ENCODE data around the gene KIF16B. TPM values are rescaled to one million over a fixed set of nuclear protein-coding genes. Genes with fewer than 3 reads are reported as not detected.

The KIF16B gene
- total and polyA plus RNA-seq, 10 of the 15 experiments (the other 5 are each of a cell fraction or from before 2014, with no cell fraction given), result 0.21 to 5.2 (median 3.0) TPM

DNA sequence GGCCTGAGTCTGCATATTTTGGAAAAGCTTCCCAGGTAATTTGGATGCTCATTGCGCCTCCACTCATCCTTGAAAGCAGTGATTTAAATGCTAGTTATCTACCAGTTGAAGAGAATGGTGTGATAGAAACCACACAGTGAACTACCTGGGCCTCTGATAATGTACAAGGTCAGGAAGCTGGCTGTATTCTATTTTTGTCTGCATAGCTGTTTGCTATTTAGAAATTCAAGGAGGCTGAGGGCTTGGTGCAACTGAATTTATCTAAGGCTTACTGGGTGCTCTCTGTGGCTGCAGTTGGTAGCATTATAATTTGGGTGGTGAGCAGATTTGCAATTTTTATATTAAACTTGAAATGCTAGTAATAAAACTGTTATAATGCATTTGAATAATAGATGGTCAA is 245.6 kb downstream of the KIF16B start:
- H3K27me3 ChIP-seq (replicated peaks in 1 of 2; ENCODE audit: control insufficient read depth in 2 of 2, insufficient read depth in 2 of 2, low read length in 1 of 2), result no peaks in the 10 kb centered on the region
- TF ChIP-seq STAT1 (conservative IDR thresholded peaks at IDR 0.05) (no peak), NFYB (IDR thresholded peaks at IDR 0.05; ENCODE audit: insufficient read depth, low read depth, low read length) (no peak), ESRRA (IDR thresholded peaks at IDR 0.05; ENCODE audit: low read length) (no peak), MEF2B (IDR thresholded peaks at IDR 0.05; ENCODE audit: partially characterized antibody, poor library complexity, severe bottlenecking) (no peak), ZNF274 (IDR thresholded peaks at IDR 0.05; ENCODE audit: insufficient read depth, insufficient read length) (no peak), YY1 (IDR thresholded peaks at IDR 0.05; ENCODE audit: low read depth, low read length) (no peak), NRF1 (conservative IDR thresholded peaks at IDR 0.05; ENCODE audit: low read depth, low read length) (no peak), POLR2AphosphoS5 (IDR thresholded peaks at IDR 0.05; ENCODE audit: low read length) (no peak), EGR1 (IDR thresholded peaks at IDR 0.05; ENCODE audit: borderline replicate concordance in 1 of 2, low read depth in 2 of 2, low read length in 2 of 2) (no peak), STAT3 (IDR thresholded peaks at IDR 0.05; ENCODE audit: low read depth, low read length) (no peak), TARDBP (IDR thresholded peaks at IDR 0.05; ENCODE audit: borderline replicate concordance) (no peak), ZZZ3 (IDR thresholded peaks at IDR 0.05; ENCODE audit: control insufficient read depth, insufficient read length, low read depth) (no peak), PAX8 (IDR thresholded peaks at IDR 0.05) (no peak), ETV6 (conservative IDR thresholded peaks at IDR 0.05 in 1 of 2, IDR thresholded peaks at IDR 0.05 in 1 of 2; ENCODE audit: borderline replicate concordance in 1 of 2, low read depth in 1 of 2) (no peak), BACH1 (IDR thresholded peaks at IDR 0.05; ENCODE audit: borderline replicate concordance) (no peak), CREB1 (IDR thresholded peaks at IDR 0.05; ENCODE audit: low read depth) (no peak)
- TF ChIP-seq, protein P1, sequence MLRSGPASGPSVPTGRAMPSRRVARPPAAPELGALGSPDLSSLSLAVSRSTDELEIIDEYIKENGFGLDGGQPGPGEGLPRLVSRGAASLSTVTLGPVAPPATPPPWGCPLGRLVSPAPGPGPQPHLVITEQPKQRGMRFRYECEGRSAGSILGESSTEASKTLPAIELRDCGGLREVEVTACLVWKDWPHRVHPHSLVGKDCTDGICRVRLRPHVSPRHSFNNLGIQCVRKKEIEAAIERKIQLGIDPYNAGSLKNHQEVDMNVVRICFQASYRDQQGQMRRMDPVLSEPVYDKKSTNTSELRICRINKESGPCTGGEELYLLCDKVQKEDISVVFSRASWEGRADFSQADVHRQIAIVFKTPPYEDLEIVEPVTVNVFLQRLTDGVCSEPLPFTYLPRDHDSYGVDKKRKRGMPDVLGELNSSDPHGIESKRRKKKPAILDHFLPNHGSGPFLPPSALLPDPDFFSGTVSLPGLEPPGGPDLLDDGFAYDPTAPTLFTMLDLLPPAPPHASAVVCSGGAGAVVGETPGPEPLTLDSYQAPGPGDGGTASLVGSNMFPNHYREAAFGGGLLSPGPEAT (IDR thresholded peaks at IDR 0.05; ENCODE audit: low read depth), result no peak
- ChIA-PET POLR2A (interaction anchor here (0.5 kb wide), 1 partner anchor 1678 kb away, joined by 3 read pairs; no protein-coding TSS in a partner anchor), CTCF (no interaction called here), SMC1A (ENCODE audit: uncharacterized antibody, unreplicated experiment) (interaction anchor here (0.5 kb wide), 1 partner anchor 16 kb away, joined by 3 read pairs; no protein-coding TSS in a partner anchor), RAD21 (ENCODE audit: unreplicated experiment) (no interaction called here)
- intact Hi-C loops (cut with micrococcal nuclease; ENCODE audit: unreplicated experiment), result no loop called here
- FAIRE-seq (no peak), DNase-seq (ENCODE audit: low read depth, low spot score) (no peak), ATAC-seq (no peak)
- no peaks in the 10 kb centered on the region; the same call in 2 of the 3 replicates for H3K9me3 ChIP-seq (replicated peaks; ENCODE audit: control insufficient read depth, insufficient read depth, low read length)
- H3K36me3 ChIP-seq (ENCODE audit: control insufficient read depth in 2 of 2, insufficient read depth in 2 of 2, low read length in 1 of 2), result no peaks in the 10 kb centered on the region
- H2AFZ ChIP-seq (ENCODE audit: control insufficient read depth, low read depth, low read length), result no peak overlapping the region
- in situ Hi-C loops (cut with MboI), result no loop called here
- no peak overlapping the region for H3K4me2 ChIP-seq (ENCODE audit: control insufficient read depth, insufficient read depth)
- no peak overlapping the region for H3K9ac ChIP-seq (ENCODE audit: control insufficient read depth, insufficient read depth, low read length)
- no peaks in the 10 kb centered on the region for H3K4me1 ChIP-seq (ENCODE audit: control insufficient read depth, insufficient read depth, low read length)
- 94% methylated on average over 1 of the region's 1 CpG for WGBS (ENCODE audit: insufficient coverage, insufficient replicate concordance, low lambda C conversion rate, missing lambda C conversion rate)
- H3K4me3 ChIP-seq, result no peak overlapping the region
- no peaks in the 10 kb centered on the region for H3K79me2 ChIP-seq (ENCODE audit: control insufficient read depth, insufficient read depth, low read length)
- no TSS peak for BruUV-seq (replicated peaks)
- no peaks in the 10 kb centered on the region for H4K20me1 ChIP-seq (ENCODE audit: control insufficient read depth, insufficient read depth)
- H3K27ac ChIP-seq (ENCODE audit: control insufficient read depth, insufficient read depth), result no peak overlapping the region

Data from GM12878 (cell line).